ENCODE results near the gene RAPGEF4. TPM values are rescaled to one million over a fixed set of nuclear protein-coding genes. Genes with fewer than 3 reads are reported as not detected.

RAPGEF4 gene
- total and polyA plus RNA-seq, 9 of the 15 experiments (the other 6 are each of a cell fraction or from before 2014, with no cell fraction given): 0.04 to 0.33 (median 0.13) TPM; not detected in 6

DNA sequence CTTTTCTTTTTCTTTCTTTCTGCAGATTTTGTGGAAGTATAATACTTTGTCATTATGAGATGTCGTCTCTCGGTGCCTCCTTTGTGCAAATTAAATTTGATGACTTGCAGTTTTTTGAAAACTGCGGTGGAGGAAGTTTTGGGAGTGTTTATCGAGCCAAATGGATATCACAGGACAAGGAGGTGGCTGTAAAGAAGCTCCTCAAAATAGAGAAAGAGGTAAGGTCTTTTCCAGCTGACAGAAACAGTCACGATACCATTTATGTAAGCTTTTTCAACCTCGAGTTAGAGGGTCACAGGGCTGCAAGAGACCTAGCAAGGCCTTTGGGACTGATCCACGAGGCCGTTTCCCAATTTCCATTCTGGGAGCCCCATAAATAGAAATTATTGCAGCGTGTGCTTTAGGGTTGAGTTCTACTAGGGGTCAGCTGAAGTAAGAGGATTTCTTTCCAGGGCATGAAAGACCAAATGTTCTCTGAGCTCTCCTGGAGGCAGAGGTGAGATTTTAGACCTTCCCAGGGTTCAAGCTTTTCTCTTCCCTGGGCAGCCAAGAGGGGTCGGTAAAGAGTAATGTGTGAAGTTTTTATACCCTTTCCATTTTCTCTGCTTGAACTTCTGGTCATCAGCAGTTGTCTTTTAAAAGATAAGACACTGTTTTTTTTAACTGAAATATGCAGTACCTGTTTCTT lies 355.5 kb downstream of the RAPGEF4 start (continued):
- TF ChIP-seq SMAD3 (CRISPR knock-in tag; conservative IDR thresholded peaks at IDR 0.05): 0 out of 2 replicates have a peak, but pooled peaks have one; percentile 31
- TF ChIP-seq ZNF316 (IDR thresholded peaks at IDR 0.05): peak; percentile 100
- TF ChIP-seq, protein P1, sequence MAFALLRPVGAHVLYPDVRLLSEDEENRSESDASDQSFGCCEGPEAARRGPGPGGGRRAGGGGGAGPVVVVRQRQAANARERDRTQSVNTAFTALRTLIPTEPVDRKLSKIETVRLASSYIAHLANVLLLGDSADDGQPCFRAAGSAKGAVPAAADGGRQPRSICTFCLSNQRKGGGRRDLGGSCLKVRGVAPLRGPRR (CRISPR knock-in tag; IDR thresholded peaks at IDR 0.05): no peak
- TF ChIP-seq RBBP5 (IDR thresholded peaks at IDR 0.05; ENCODE audit: borderline replicate concordance, insufficient read depth, low read length, poor library complexity, severe bottlenecking): no peak
- TF ChIP-seq TCF7 (IDR thresholded peaks at IDR 0.05; ENCODE audit: borderline replicate concordance): 0 out of 2 replicates have a peak, but pooled peaks have one; percentile 16
- TF ChIP-seq ZNF644 (tag; IDR thresholded peaks at IDR 0.05; ENCODE audit: low read depth): no peak; the same call in 1 of the 2 replicates
- TF ChIP-seq, protein P2, sequence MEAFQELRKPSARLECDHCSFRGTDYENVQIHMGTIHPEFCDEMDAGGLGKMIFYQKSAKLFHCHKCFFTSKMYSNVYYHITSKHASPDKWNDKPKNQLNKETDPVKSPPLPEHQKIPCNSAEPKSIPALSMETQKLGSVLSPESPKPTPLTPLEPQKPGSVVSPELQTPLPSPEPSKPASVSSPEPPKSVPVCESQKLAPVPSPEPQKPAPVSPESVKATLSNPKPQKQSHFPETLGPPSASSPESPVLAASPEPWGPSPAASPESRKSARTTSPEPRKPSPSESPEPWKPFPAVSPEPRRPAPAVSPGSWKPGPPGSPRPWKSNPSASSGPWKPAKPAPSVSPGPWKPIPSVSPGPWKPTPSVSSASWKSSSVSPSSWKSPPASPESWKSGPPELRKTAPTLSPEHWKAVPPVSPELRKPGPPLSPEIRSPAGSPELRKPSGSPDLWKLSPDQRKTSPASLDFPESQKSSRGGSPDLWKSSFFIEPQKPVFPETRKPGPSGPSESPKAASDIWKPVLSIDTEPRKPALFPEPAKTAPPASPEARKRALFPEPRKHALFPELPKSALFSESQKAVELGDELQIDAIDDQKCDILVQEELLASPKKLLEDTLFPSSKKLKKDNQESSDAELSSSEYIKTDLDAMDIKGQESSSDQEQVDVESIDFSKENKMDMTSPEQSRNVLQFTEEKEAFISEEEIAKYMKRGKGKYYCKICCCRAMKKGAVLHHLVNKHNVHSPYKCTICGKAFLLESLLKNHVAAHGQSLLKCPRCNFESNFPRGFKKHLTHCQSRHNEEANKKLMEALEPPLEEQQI (IDR thresholded peaks at IDR 0.05): no peak
- TF ChIP-seq, protein P3, sequence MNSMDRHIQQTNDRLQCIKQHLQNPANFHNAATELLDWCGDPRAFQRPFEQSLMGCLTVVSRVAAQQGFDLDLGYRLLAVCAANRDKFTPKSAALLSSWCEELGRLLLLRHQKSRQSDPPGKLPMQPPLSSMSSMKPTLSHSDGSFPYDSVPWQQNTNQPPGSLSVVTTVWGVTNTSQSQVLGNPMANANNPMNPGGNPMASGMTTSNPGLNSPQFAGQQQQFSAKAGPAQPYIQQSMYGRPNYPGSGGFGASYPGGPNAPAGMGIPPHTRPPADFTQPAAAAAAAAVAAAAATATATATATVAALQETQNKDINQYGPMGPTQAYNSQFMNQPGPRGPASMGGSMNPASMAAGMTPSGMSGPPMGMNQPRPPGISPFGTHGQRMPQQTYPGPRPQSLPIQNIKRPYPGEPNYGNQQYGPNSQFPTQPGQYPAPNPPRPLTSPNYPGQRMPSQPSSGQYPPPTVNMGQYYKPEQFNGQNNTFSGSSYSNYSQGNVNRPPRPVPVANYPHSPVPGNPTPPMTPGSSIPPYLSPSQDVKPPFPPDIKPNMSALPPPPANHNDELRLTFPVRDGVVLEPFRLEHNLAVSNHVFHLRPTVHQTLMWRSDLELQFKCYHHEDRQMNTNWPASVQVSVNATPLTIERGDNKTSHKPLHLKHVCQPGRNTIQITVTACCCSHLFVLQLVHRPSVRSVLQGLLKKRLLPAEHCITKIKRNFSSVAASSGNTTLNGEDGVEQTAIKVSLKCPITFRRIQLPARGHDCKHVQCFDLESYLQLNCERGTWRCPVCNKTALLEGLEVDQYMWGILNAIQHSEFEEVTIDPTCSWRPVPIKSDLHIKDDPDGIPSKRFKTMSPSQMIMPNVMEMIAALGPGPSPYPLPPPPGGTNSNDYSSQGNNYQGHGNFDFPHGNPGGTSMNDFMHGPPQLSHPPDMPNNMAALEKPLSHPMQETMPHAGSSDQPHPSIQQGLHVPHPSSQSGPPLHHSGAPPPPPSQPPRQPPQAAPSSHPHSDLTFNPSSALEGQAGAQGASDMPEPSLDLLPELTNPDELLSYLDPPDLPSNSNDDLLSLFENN (IDR thresholded peaks at IDR 0.05; ENCODE audit: low read depth in 2 of 2, low read length in 2 of 2): 0 out of 4 replicates have a peak, but pooled peaks of 1 of the 2 experiments have one; percentile 36
- TF ChIP-seq SIN3B (IDR thresholded peaks at IDR 0.05; ENCODE audit: low read depth): no peak
- TF ChIP-seq TFAM (CRISPR knock-in tag; conservative IDR thresholded peaks at IDR 0.05): no peak
- peak; percentile 59; the same call in 1 of the 2 replicates for TF ChIP-seq MEF2D (tag; conservative IDR thresholded peaks at IDR 0.05; ENCODE audit: low read depth)
- TF ChIP-seq ELF4 (CRISPR knock-in tag; IDR thresholded peaks at IDR 0.05): no peak
- TF ChIP-seq ZNF134 (CRISPR knock-in tag; conservative IDR thresholded peaks at IDR 0.05): no peak
- TF ChIP-seq NFIC (IDR thresholded peaks at IDR 0.05): no peak
- TF ChIP-seq RAD51 (IDR thresholded peaks at IDR 0.05; ENCODE audit: borderline replicate concordance, low read depth): no peak
- TF ChIP-seq, protein P4, sequence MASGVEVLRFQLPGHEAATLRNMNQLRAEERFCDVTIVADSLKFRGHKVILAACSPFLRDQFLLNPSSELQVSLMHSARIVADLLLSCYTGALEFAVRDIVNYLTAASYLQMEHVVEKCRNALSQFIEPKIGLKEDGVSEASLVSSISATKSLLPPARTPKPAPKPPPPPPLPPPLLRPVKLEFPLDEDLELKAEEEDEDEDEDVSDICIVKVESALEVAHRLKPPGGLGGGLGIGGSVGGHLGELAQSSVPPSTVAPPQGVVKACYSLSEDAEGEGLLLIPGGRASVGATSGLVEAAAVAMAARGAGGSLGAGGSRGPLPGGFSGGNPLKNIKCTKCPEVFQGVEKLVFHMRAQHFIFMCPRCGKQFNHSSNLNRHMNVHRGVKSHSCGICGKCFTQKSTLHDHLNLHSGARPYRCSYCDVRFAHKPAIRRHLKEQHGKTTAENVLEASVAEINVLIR (CRISPR knock-in tag; IDR thresholded peaks at IDR 0.05): no peak
- TF ChIP-seq CEBPG (CRISPR knock-in tag; IDR thresholded peaks at IDR 0.05): no peak
- TF ChIP-seq CEBPG (tag; conservative IDR thresholded peaks at IDR 0.05 in 1 of 2, IDR thresholded peaks at IDR 0.05 in 1 of 2): peak in 1 of 2 experiments; percentile 52; a peak in 2 of 4 replicates
- TF ChIP-seq TEAD1 (CRISPR knock-in tag; IDR thresholded peaks at IDR 0.05): no peak
- peak; percentile 99 for TF ChIP-seq ZFP1 (CRISPR knock-in tag; IDR thresholded peaks at IDR 0.05)
- no peak for TF ChIP-seq ZNF239 (CRISPR knock-in tag; IDR thresholded peaks at IDR 0.05)
- TF ChIP-seq NFE2 (IDR thresholded peaks at IDR 0.05; ENCODE audit: low read depth): peak; percentile 92

Measured in K562 (cell line).